Psoas muscle (tissue), 8 donors: ENCODE measurements around the gene KCNK4. TPM values are rescaled to one million over a fixed set of nuclear protein-coding genes. Genes with fewer than 3 reads are reported as not detected.

Source experiments
- ATAC-seq, 4 donors: fragments of 200-7000 bp; cut with Tn5 transposase; one replicate each; pipeline ENCODE4 v1.9.1; 2020; ENCODE audit warnings: moderate library complexity in 3 of 4, mild to moderate bottlenecking in 2 of 4
- DNase-seq, 2 donors: peaks; one replicate each; pipeline ENCODE4 v3.0.0-alpha.2; 2020
- H3K27ac ChIP-seq: fragments of 200-600 bp; one replicate; pipeline ENCODE4 v1.8.0; 2022
- H3K27me3 ChIP-seq, 3 donors: fragments of 200-600 bp in 1 of 3; one replicate each; pipeline versions ENCODE4 v1.6.1 to v1.8.0; 2013 to 2022; ENCODE audit warnings: low read length in 2 of 3, mild to moderate bottlenecking in 2 of 3, moderate library complexity in 1 of 3; ENCODE audit not compliant: insufficient read depth in 3 of 3
- H3K36me3 ChIP-seq, 2 donors: fragments of 200-600 bp in 1 of 2; one replicate each; pipeline versions ENCODE4 v1.6.1 to v1.8.0; 2013 to 2022; ENCODE audit warnings: low read depth in 1 of 2, mild to moderate bottlenecking in 1 of 2, moderate library complexity in 1 of 2; ENCODE audit not compliant: insufficient read depth in 1 of 2
- H3K4me1 ChIP-seq: fragments of 200-600 bp; one replicate; pipeline ENCODE4 v1.8.0; 2022
- H3K4me3 ChIP-seq: fragments of 200-600 bp; one replicate; pipeline ENCODE4 v1.8.0; 2022; ENCODE audit warnings: mild to moderate bottlenecking
- H3K9me3 ChIP-seq: fragments of 200-600 bp; one replicate; pipeline ENCODE4 v1.8.0; 2022
- CTCF ChIP-seq: fragments of 200-600 bp; IDR thresholded peaks from one replicate; pipeline ENCODE4 v1.8.0; 2022; ENCODE audit warnings: antibody characterized with exemption
- WGBS, 3 donors: extraction: QIAGEN DNeasy Blood & Tissue Kit; methylation state at CpG; one replicate each; pipeline versions ENCODE4 v1.1.6 to v1.1.7; 2013; 5-methylcytosine and 5-hydroxymethylcytosine counted together
- intact Hi-C, 2 donors: fragments of 100-400 bp; cut with DNase I; formaldehyde crosslinking; loops; one replicate each; pipeline versions ENCODE4 v1.11.0 to v1.14.2; 2022
- polyA plus RNA-seq, 3 donors: library from polyadenylated mRNA; stranded (reverse); fragments of 200-250 nt; gene quantifications; one replicate each; pipeline ENCODE4 v1.2.3, GENCODE V29; 2013
- total RNA-seq, 4 donors: library from RNA; stranded (reverse); fragmentation: NEBNext Ultra II Directional in 2 of 4; extraction: Animal tissue kit (Norgen Biotek cat#: 25700) in 2 of 4; gene quantifications; one replicate each; pipeline versions ENCODE4 v1.2.1 to v1.2.4, GENCODE V29; 2021 to 2023
- donor health status: healthy with polysubstance abuse.
- donor health status: DM: no; HTN: no; CAD: no; lungs with moderate emphysema.
- donor health status: Bipolar disorder and iron deficiency.
- donor health status: healthy.
- donor health status: DM: yes; HTN: yes; CAD: no.
- donor health status: DM: no; HTN: no; CAD: no.
- donor health status: DM: no; HTN: no; CAD: no.
- donor health status: DM: yes; HTN: yes; CAD: no.

The KCNK4 gene
- total and polyA plus RNA-seq, 7 donors: not detected

GRCh38 chr11:64263947-64264317 lies 27.2 kb upstream of the KCNK4 start:
- intact Hi-C loops: no loop called here
- H3K36me3 ChIP-seq: peaks cover 3 to 63% of the 10 kb centered on the region in 2 donors
- 86 to 97% (median 92%) methylated on average over 8 of the region's 8 CpGs for WGBS, 3 donors

GRCh38 chr11:64264371-64264852 lies 26.7 kb upstream of the KCNK4 start:
- Histone ChIP-seq H3K9me3 (no peaks in the 10 kb centered on the region), H3K27me3 (no peaks in the 10 kb centered on the region), H3K36me3 (peaks cover 3 to 58% of the 10 kb centered on the region in 2 donors), H3K4me3 (no peak overlapping the region), H3K27ac (no peak overlapping the region), H3K4me1 (peaks cover 14% of the 10 kb centered on the region)
- DNase-seq: peak in 1 of 2 donors; percentile 51
- 88 to 91% (median 89%) methylated on average over 10 of the region's 10 CpGs for WGBS, 3 donors
- intact Hi-C loops: no loop called here
- TF ChIP-seq CTCF: no peak
- ATAC-seq: no peak

More at GRCh38 chr11:64263947-64264317, 27.2 kb upstream of the KCNK4 start:
- no peak overlapping the region for H3K27ac ChIP-seq
- H3K27me3 ChIP-seq: no peaks in the 10 kb centered on the region
- DNase-seq (no peak), ATAC-seq (no peak)
- peaks cover 12% of the 10 kb centered on the region for H3K4me1 ChIP-seq
- TF ChIP-seq CTCF: no peak
- no peak overlapping the region for H3K4me3 ChIP-seq
- H3K9me3 ChIP-seq: no peaks in the 10 kb centered on the region

- no peak overlapping the region for H3K27ac ChIP-seq
- H3K27me3 ChIP-seq: no peaks in the 10 kb centered on the region
- DNase-seq (peak in 1 of 2 donors; percentile 58), ATAC-seq (no peak)
- WGBS, 3 donors: 89 to 94% (median 93%) methylated on average over 32 to 35 of the region's 35 CpGs
- no peak overlapping the region for H3K4me3 ChIP-seq
- H3K4me1 ChIP-seq: peaks cover 14% of the 10 kb centered on the region
- peaks cover 3 to 52% of the 10 kb centered on the region in 2 donors for H3K36me3 ChIP-seq
- intact Hi-C loops: loop anchor here in 1 of 2 donors (5.0 kb wide), 1 partner anchor 63 kb away; no protein-coding TSS in a partner anchor
- TF ChIP-seq CTCF: no peak
- H3K9me3 ChIP-seq: no peaks in the 10 kb centered on the region
These were observed 25.6 kb upstream of the KCNK4 start for GRCh38 chr11:64265176-64266160.

- DNase-seq (peak in 1 of 2 donors; percentile 63), ATAC-seq (no peak)
- no peak overlapping the region for H3K4me3 ChIP-seq
- H3K36me3 ChIP-seq: peaks cover 3 to 46% of the 10 kb centered on the region in 2 donors
- no peaks in the 10 kb centered on the region for H3K27me3 ChIP-seq
- intact Hi-C loops: loop anchor here in 1 of 2 donors (5.0 kb wide), 1 partner anchor 64 kb away; no protein-coding TSS in a partner anchor
- H3K4me1 ChIP-seq: peaks cover 14% of the 10 kb centered on the region
- no peak for TF ChIP-seq CTCF
- no peak overlapping the region for H3K27ac ChIP-seq
- no peaks in the 10 kb centered on the region for H3K9me3 ChIP-seq
- 69 to 87% (median 81%) methylated on average over 15 of the region's 15 CpGs for WGBS, 3 donors
These were observed 24.8 kb upstream of the KCNK4 start for GRCh38 chr11:64266339-64266738.
